Activated T-helper 9 cell treated with anti-CD3 and anti-CD28 coated beads, Interleukin-2, amount 50 U/mL, for 16 hours (primary cell): Measurements from ENCODE around the gene ATP8B3.

ENCODE experiments used
- DNase-seq: peaks from one replicate; pipeline ENCODE4 v3.0.0-alpha.2; 2020; ENCODE audit warnings: low read depth

ATP8B3 gene

DNA sequence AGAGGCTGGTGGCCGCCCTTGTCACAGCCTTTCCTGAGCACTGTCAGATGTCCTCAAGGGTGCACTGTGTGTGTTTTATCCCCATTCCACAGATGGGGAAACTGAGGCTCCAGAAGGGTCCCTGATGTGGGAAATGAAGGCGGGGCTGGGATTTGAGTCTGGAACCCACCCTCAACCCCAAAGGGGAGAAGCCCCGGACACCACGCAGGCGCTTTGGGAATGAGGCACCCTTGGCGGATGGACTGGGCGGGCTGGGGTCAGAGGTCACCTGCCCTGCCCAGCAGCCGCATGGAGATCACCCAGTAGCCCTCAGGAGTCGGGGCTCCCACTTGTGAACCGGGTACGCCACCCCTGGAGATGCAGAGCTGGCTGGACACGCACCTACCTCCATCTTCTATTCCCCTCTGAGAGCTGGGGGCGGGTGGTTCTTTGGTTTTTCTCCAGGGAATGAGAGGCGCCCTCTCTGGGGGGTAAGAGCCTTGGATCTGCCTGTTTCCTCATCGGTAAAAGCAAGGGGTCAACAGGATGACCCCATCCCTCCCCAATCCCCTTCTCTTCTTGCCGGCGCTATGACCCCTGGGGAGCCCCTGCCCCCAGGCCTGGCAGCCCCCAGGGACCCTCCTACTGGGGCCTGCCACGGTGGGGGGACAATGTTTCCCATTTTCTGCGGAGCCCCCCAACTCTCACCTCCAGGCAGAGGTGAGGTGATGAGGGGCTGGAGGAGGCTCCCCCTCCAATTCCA, 67.1 kb downstream of the ATP8B3 start:
- DNase-seq = no peak

DNA sequence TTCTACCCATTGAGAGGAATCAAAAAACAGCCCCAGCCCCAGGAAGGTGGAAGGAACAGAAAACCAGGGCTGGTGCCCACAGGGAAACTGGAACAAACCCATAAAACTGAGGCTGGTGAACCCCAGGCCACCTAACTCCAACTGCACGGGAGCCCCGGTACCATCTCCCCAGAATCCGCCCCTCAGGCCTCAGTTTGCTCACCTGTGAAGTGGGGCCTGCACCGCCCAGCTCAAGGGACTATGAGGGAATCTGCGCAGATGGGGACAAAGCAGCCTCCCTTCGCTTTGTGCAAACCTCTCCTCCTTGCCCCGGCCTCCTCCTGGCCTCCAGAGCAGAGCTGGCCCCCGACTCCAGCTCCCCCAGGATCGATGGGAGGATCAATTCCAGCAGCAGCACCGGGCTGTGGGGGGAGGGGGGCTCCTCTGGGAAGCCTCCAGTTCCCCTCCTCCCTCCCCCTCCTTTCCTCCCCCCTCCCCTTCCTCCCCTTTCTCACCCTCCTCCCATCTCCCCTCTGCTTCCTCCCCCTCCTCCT, 67.9 kb downstream of the ATP8B3 start:
- DNase-seq = no peak

DNA sequence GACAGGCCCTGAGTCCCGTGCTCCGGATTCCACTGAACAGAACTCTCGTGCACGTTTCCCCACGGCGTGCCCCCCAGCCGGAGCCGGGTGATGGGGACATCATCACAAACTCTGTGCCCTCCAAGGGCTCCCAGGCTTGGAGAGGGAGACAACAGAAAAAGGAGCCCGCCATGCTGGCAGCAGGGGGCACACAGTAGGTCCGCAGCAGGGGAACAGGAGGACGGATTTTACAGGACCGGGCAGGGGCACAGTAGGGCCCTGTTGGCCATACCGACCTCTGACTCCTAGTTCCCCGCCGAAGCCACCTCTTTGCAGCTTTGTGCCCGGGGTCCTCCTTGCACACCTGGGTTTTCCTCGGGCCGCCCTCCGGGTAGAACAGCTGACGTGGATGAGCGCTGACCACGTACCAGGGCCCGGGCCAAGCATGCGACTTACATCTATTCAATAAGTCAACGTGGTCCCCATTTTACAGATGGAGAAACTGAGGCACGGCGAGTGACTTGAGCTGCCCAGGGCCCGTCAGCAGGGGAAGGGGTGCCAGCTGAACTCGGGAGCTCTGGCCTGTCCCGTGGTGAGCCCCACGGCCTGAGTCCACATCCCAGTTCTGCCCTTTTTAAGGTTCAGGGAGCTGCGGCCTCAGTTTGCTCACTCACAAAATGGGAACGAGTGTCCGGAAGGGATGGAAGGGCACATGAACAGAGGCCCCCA, 68.9 kb downstream of the ATP8B3 start:
- no peak for DNase-seq

DNA sequence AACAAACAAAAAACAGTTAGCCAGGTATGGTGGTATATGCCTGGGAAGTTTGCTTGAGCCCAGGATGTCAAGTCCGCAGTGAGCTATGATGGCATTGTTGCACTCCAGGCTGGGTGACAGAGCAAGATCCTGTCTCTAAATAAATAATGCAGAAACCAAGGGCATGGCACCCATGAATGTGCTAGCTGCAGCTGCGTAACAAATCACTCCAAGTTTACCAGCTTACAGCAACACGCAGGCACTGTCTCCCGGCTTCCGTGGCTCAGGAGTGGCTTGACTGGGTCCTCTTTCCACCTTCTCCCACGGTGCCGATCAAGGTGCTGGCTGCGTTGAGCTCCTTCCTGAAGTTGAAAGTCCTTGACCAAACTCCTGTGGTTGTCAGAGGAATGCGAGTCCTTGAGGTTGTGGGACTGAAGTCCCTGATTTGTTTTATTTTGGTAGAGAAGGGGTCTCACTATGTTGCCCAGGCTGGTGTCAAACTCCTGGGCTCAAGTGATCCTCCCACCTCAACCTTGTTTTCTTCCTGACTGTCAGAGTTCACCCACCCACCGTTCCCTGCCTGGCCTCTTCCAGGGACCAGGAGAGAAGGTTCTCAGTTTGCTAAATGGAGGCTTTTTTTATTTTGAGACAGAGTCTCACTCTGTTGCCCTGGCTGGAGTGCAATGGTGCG, 72.0 kb downstream of the ATP8B3 start:
- DNase-seq = no peak

DNA sequence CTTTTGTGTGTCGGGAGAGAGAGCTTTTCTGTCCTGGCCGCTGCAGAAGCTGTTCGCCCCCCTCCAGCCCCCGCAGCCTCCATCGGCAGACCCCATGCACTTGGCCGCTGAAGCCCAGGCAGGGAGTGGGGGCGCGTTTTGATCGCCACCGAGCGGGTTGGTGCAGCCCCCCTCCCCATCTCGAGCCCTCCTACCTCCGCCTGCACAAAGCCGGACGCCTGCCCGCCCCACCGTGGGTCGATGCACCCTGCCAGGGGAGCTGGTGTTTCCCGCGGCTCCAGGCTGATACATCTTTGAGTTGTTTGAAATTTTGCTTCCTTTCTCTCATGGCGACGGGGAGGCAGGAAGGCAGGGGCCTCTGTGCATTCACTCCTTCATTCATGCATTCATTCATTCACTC, 75.1 kb downstream of the ATP8B3 start:
- DNase-seq = no peak

- DNase-seq = no peak
Measured at GRCh38 chr19:1736280-1736679, 75.8 kb downstream of the ATP8B3 start.

DNA sequence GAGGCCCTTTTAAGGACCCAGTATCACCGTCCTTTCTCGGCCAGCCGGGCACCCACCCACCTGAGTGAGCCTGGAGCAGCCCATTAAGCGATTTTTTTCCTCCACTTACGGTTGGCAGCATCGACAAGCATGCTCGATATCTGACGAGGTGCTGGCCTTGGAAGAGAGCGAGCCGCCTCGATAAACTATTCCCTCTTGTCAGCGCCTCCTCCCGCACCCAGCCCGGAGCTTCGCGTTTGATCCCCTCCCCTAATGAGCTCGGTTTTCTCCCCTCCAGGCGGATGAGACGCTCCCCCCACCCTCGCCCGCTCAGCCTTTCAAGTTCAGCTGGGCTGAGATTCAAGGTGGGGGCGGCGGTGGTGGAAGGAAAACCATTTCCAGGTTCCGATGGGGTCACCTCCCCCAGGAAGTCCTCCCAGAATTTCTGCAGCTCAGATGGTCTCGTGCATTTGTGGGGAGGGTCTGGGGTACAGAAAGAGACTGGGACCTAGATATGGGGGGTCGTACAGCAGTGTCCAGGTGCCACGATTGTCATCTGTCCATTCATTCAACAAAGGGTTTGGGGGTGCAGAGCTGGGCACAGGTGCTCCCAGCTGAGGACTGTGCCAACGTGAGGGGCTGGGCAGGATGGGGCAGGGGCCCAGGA, 77.6 kb downstream of the ATP8B3 start:
- no peak for DNase-seq
